ENCODE data around the gene RNF207. TPM values are rescaled to one million over a fixed set of nuclear protein-coding genes. Genes with fewer than 3 reads are reported as not detected.

The RNF207 gene
- total RNA-seq, 6 experiments from 2014 or later = 8.4 to 20.5 (median 14.4) TPM

DNA sequence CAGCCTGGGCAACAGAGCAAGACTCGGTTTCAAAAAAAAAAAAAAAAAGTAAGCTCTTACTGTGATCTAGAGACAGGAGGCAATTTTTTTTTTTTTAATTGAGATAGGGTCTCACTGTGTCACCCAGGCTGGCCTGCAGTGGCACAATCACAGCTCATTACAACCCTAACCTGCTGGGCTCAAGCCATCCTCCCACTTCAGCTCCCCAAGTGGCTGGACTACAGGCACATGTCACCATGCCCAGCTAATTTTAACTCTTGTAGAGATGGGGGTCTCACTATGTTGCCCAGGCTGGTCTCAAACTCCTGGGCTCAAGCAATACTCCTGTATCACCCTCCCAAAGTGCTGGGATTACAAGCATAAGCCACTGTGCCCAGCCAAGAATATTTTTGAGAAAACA lies 14.0 kb upstream of the RNF207 start:
- ATAC-seq = no peak
- TF ChIP-seq POLR2A (IDR thresholded peaks at IDR 0.05) (no peak), CTCF (IDR thresholded peaks at IDR 0.05) (no peak)

DNA sequence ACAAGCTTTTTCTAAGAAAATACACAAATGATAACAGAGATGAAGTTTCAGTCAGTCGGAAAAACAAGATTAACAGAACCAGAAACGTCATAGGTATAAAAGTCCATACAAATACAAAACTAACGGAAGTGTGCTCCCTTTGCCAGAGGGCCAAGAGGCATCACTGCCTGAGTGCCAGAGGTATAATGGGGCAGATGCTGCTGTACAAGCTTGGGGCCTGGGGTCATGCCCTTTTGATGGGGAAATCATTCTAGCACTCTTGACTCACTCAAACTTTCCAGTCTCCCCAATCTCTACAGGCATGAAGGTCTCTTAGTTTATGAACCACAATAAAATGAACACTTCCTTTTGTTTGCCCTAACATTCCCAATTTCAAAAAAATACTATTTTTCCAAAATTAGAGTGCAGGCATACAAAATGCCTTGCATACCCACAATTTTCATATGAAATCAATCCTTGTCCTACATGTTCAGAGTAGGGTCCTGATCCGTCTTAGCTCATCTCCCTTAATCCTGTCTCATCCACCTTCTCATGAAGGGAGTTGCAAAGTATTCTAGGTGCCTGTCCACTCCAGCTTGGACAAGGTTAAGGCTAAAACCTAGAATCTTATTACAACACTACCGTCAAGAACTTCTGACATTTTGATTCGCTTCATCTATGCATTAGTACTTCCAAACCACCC lies 8.0 kb upstream of the RNF207 start:
- Histone ChIP-seq H3K4me3 (peak overlapping the region; percentile 99 to 100 (median 100)), H3K36me3 (peaks cover 0 to 39% (median 15%) of the 10 kb centered on the region in 4 donors), H3K4me1 (peaks cover 0 to 12% (median 3%) of the 10 kb centered on the region in 4 donors), H3K27me3 (no peaks in the 10 kb centered on the region), H3K9me3 (no peaks in the 10 kb centered on the region), H3K27ac (no peak overlapping the region)
- 34% methylated on average over 6 of the region's 6 CpGs for WGBS (ENCODE audit: insufficient coverage, low coverage, low lambda C conversion rate, missing lambda C conversion rate)
- ATAC-seq = no peak
- TF ChIP-seq CTCF (IDR thresholded peaks at IDR 0.05) (no peak), POLR2A (IDR thresholded peaks at IDR 0.05) (peak; percentile 29)
- no peak for DNase-seq
- intact Hi-C loops (cut with DNase I) = no loop called here

More for the DNA sequence above, 14.0 kb upstream of the RNF207 start:
- no CpG with 5 or more reads among the region's 1 CpG for WGBS (ENCODE audit: insufficient coverage, low coverage, low lambda C conversion rate, missing lambda C conversion rate)
- peaks cover 0 to 93% (median 34%) of the 10 kb centered on the region in 4 donors for H3K36me3 ChIP-seq
- no peak overlapping the region for H3K27ac ChIP-seq
- H3K9me3 ChIP-seq = no peaks in the 10 kb centered on the region
- H3K4me3 ChIP-seq = no peak overlapping the region
- no peaks in the 10 kb centered on the region for H3K4me1 ChIP-seq
- intact Hi-C loops (cut with DNase I) = no loop called here
- H3K27me3 ChIP-seq = no peaks in the 10 kb centered on the region
- no peak for DNase-seq

DNA sequence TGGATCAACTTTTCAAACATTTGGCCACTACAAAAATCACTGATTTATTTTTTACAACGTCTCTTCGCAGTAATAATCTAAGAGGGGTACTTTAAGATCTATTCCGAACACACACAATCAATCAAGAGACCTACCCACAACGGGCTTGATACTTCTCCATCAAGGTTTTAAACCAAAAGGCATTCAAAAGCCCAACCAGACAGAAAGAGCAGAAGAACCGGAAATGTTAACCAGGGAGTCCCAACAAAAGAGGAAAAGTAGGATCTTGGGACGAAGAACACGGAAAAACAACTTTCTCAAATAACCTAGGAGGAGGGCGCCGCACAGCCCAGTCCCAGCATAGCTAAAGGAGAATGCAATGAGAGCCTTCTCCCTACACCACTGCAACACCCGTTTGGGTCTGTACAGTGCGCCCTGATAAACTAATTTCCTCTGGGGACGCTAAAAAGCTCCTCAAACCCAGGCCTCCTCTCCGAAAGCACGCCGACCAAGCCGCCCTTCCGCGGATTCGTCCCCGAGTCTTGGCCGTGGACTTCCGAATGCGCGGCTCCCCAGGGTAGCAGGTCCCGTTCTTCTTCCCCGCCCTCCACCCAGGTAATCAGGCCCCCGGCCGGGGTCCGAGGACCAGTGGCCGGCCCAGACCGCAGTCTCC lies 7.1 kb upstream of the RNF207 start:
- Histone ChIP-seq H3K27me3 (no peaks in the 10 kb centered on the region), H3K9me3 (no peaks in the 10 kb centered on the region), H3K27ac (peak overlapping the region; percentile 50 to 67 (median 59)), H3K4me1 (peaks cover 0 to 12% (median 3%) of the 10 kb centered on the region in 4 donors), H3K36me3 (peaks cover 0 to 30% (median 10%) of the 10 kb centered on the region in 4 donors), H3K4me3 (peak overlapping the region; percentile 99 to 100 (median 100))
- ATAC-seq = peak; percentile 4 to 19 (median 8)
- WGBS (ENCODE audit: insufficient coverage, low coverage, low lambda C conversion rate, missing lambda C conversion rate) = 2% methylated on average over 16 of the region's 31 CpGs
- intact Hi-C loops (cut with DNase I) = no loop called here
- TF ChIP-seq CTCF (IDR thresholded peaks at IDR 0.05) = no peak
- no peak for TF ChIP-seq POLR2A (IDR thresholded peaks at IDR 0.05)
- no peak for DNase-seq

DNA sequence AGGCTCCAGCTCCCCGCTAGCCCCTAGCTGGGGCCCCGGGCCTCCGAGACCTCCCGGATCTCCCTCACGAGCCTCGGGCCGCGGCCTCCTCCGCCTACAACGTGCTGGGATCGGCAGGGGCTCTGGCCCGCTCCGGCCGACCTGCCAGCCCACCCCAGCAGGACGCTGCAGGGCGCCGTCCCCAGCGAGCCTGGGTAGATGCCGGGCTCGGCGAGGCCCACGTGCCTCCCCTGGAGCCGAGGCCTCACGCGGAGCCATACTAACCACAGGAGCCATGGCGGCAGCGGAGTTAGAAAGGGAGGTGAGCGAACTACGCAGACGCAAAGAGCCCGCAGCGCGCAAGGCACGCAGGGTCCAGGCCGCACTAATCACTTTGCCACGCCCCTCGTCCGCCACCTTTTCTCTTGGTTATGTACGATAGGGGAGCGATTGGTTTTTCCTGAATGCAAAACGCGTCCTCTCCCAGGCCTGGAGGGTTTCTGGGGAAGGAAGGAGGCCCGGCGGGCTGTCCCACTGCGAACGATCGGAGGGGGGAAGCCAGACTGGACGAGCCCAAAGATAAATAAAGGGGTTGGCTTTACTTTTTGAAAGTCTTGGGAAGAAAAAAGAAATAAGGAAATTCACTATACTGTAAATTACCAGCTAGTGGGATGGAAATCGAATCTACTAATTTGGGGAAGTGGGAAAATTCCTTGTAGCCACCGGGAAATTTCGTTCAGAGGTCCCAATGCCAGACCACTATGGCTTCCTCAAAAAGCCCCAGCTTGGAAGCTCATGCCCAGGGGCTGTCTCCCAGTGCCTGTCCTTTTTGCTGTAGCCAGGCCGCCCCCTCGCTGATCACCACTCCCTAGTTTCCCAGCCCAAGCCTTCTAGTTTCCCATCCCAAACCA lies 6.4 kb upstream of the RNF207 start, which contains the start of gene RPL22:
RPL22 (minus strand) TSS at position 298 of the 890 bp plus-strand sequence; CDS start at position 276, 22 bp downstream.
- intact Hi-C loops (cut with DNase I) = no loop called here
- H3K9me3 ChIP-seq = no peaks in the 10 kb centered on the region
- H3K36me3 ChIP-seq = peaks cover 0 to 22% (median 8%) of the 10 kb centered on the region in 4 donors
- peaks cover 0 to 12% (median 3%) of the 10 kb centered on the region in 4 donors for H3K4me1 ChIP-seq
- TF ChIP-seq CTCF (IDR thresholded peaks at IDR 0.05) (no peak), POLR2A (IDR thresholded peaks at IDR 0.05) (peak; percentile 90)
- peak within 1 kb of the TSS; percentile 99 to 100 (median 100) for H3K4me3 ChIP-seq
- DNase-seq (peak; percentile 97 to 98 (median 97)), ATAC-seq (peak; percentile 97 to 99 (median 98))
- under 1% methylated on average over 25 of the region's 53 CpGs for WGBS (ENCODE audit: insufficient coverage, low coverage, low lambda C conversion rate, missing lambda C conversion rate)
- no peaks in the 10 kb centered on the region for H3K27me3 ChIP-seq
- H3K27ac ChIP-seq = peak within 1 kb of the TSS; percentile 59 to 84 (median 60)
